GM18868 (cell line): ENCODE data around the gene CACNA2D3.

ENCODE experiments used
- ATAC-seq: cut with Tn5 transposase; IDR thresholded peaks from one replicate; pipeline ENCODE4 v1.9.1; 2021; ENCODE audit warnings: mild to moderate bottlenecking, moderate library complexity; ENCODE audit not compliant: unreplicated experiment

The CACNA2D3 gene

GRCh38 chr3:54859184-54859583 is 736.8 kb downstream of the CACNA2D3 start:
- no peak for ATAC-seq

GRCh38 chr3:54861248-54862067 is 739.1 kb downstream of the CACNA2D3 start:
- no peak for ATAC-seq

- no peak for ATAC-seq
These were observed 740.2 kb downstream of the CACNA2D3 start for GRCh38 chr3:54862526-54862925.

GRCh38 chr3:54863366-54863765 is 741.0 kb downstream of the CACNA2D3 start:
- no peak for ATAC-seq

GRCh38 chr3:54863786-54864185 is 741.4 kb downstream of the CACNA2D3 start:
- ATAC-seq, result no peak

GRCh38 chr3:54865316-54865715 is 743.0 kb downstream of the CACNA2D3 start:
- ATAC-seq, result no peak

- ATAC-seq, result no peak
These were observed 743.9 kb downstream of the CACNA2D3 start for GRCh38 chr3:54866251-54866650.

GRCh38 chr3:54870423-54870822 is 748.1 kb downstream of the CACNA2D3 start:
- ATAC-seq, result no peak

GRCh38 chr3:54871867-54872266 is 749.5 kb downstream of the CACNA2D3 start:
- ATAC-seq, result no peak

GRCh38 chr3:54873059-54874010 is 751.0 kb downstream of the CACNA2D3 start:
- no peak for ATAC-seq

GRCh38 chr3:54874816-54875556 is 752.6 kb downstream of the CACNA2D3 start:
- ATAC-seq, result no peak

- ATAC-seq, result no peak
These were observed 753.4 kb downstream of the CACNA2D3 start for GRCh38 chr3:54875596-54876268.

- no peak for ATAC-seq
These were observed 754.3 kb downstream of the CACNA2D3 start for GRCh38 chr3:54876694-54877093.

- ATAC-seq, result no peak
These were observed 755.4 kb downstream of the CACNA2D3 start for GRCh38 chr3:54877730-54878129.

- no peak for ATAC-seq
These were observed 755.8 kb downstream of the CACNA2D3 start for GRCh38 chr3:54878145-54878544.

GRCh38 chr3:54882129-54882833 is 759.9 kb downstream of the CACNA2D3 start:
- no peak for ATAC-seq

- ATAC-seq, result no peak
These were observed 765.8 kb downstream of the CACNA2D3 start for GRCh38 chr3:54888162-54888561.

- no peak for ATAC-seq
These were observed 766.5 kb downstream of the CACNA2D3 start for GRCh38 chr3:54888873-54889272.

GRCh38 chr3:54889731-54890130 is 767.4 kb downstream of the CACNA2D3 start:
- ATAC-seq, result no peak

GRCh38 chr3:54891540-54891897 is 769.2 kb downstream of the CACNA2D3 start:
- ATAC-seq, result no peak
